Activated gamma-delta T cell (primary cell): Measurements from ENCODE around the gene MRGPRE.

ENCODE experiments used
- DNase-seq: peaks from one replicate; lab custom pipeline; 2025; lab: John Stamatoyannopoulos, UW

Gene MRGPRE

GRCh38 chr11:3213659-3214419 lies 18.4 kb downstream of the MRGPRE start:
- no peak for DNase-seq

GRCh38 chr11:3208272-3208671 lies 23.9 kb downstream of the MRGPRE start:
- no peak for DNase-seq

DNA sequence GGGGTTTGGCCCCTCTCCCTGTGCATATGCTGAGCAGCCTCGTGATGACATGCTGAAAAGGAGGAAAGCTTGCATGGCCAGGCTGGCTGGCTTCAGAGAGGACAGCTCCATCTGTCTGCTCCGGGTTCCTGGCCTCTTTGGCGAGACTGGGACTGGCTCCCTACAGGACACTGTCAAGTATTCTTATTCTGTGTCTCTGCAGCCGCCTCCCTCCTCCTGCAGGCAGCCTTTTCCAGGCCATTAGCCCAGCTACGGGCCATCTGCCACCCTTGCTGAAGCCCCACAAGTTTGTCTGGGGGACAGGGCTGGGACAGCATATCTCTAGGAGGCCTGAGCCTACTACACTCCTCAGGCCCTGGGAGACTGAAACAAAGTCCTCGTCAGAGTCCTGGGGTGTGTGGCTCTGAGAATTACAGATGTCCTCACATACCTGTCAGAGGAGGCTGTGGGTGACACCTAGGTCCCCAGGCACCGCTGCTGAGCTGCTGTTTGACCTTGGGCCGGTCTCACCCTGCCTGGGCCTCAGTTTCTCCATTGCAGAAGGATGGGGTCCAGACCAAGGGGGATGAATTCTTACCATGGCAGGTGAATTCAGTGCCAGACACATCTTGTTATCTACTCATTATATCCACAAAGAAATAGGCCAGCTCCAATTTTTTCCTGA lies 24.6 kb downstream of the MRGPRE start:
- DNase-seq, result no peak

DNA sequence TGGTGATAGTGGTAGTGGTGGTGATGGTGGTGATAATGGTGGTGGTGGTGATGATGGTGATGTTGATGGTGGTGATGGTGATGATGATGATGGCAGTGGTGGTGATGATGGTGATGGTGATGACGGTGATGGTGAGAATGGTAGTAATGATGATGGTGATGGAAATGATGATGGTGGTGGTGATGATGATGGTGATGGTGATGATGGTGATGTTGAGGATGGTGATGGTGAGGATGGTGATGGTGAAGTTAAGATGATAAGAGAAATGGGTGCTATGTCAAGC lies 25.4 kb downstream of the MRGPRE start:
- no peak for DNase-seq

DNA sequence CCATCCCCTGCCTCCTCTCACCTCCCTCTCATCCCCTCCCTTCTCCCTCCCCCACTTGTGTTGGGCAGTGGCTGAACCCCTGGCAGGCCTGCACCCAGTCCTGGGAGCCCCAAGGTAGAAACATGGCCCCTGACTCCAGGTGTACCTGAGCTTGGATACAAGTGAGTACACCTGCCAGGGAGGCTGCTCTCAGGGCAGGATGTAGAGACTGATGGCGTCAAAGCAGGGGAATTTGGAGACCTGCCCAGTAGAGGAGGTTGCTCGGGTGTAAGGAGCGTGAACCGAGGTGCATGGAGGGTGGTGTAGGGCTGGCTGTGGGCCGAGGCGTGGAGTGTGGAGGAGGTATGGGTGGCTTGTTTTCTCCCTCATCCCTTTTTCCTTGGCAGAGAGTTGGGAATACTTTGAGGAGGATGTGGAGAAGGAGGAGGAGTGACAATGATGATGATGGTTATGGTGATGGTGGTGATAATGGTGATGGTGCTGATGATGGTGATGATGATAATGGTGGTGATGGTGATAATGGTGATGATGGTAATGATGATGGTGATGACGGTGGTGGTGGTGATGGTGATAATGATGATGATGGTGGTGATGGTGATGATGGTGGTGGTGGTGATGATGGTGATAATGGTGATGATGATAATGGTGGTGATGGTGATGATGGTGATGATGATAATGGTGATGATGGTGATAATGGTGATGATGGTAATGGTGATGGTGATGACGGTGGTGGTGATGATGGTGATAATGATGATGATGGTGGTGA lies 25.9 kb downstream of the MRGPRE start:
- no peak for DNase-seq

- no peak for DNase-seq
These were observed 26.7 kb downstream of the MRGPRE start for GRCh38 chr11:3205261-3206155.

GRCh38 chr11:3204141-3205015 lies 27.8 kb downstream of the MRGPRE start:
- no peak for DNase-seq

DNA sequence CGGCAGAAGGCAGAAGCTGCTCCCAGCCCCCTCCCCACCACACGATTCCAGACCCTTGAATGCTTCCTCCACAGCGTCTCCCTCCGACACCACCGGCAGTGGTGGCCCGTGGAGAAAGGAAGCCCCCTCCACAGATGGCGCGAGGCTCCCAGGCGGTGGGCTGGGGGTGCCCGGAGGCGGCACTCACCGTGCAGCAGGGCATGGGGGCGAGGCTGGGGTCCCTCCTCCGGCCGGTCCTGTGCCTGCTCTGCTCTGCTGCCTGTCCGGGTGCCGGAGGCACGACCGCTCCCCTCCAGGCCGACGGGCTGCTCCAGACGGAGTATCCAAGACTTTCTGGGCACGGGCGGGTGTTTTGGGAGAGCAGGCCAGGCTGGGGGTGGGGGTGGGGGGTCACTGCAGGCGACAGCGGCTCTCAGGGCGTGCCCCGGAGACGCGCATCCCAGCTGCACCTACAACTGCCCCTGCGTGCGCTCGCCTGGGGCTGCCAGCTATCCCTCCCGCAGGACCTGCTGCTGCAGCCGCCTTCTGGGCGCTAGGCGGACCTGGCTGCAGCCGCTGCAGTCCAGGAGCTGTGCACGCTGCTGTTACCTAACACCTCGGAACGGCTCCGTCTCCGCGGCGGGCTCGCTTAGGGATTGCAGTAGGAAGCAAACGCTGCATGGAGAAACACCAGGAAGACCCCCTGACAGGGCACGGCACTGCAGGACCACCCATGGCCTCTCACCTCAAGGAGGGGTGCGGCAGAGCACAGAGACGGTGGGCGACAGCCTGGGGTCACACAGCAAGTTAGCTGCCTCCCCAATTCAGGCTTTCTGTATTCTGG lies 28.8 kb downstream of the MRGPRE start:
- DNase-seq, result no peak

GRCh38 chr11:3202759-3203158 lies 29.5 kb downstream of the MRGPRE start:
- no peak for DNase-seq

DNA sequence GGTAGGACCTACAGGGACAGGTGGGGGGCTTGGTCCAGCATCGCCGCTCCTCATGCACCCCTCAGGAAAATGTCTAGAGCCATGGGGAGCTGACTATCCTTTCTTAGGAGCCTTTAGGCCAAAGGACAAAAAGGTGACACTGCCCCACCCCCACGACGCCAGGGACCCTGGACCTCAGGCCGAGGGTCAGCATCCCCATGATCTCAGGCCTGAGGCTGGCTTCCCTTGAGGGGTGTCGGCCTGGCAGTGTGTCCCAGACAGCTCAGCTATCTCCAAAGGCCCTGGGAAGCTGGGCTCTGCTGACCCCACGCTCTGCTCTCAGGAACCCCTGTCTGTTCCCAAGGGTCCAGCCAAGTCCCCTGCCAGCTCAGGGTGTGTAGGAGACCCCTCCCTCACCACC lies 29.9 kb downstream of the MRGPRE start:
- no peak for DNase-seq

DNA sequence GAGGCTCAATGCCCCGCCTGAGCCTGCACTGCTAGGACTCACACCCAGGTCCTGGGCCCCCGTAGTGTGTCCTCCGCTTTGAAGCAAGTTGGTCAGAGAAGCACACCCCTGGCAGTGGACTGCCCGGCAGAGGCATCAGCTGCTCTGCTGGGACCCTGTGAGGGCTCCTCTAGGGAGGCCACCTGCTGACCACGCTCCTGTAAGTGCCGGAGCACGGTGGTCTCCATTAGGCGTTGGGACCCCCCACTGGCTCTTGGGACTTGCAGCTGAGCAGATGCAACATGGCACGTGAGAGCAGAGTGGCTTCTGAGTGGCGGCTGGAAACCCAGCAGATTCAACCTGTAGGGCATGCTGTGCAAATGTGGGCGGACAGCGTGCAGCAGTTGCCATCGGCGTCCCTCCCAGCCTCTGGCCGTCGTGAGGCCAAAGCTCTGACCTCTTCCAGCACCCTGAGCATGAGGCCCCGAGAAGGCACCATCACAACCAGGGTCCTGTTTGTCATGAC lies 30.5 kb downstream of the MRGPRE start:
- DNase-seq, result no peak

GRCh38 chr11:3201112-3201581 lies 31.1 kb downstream of the MRGPRE start:
- DNase-seq, result no peak

- no peak for DNase-seq
These were observed 31.7 kb downstream of the MRGPRE start for GRCh38 chr11:3200388-3201111.

- DNase-seq, result no peak
These were observed 32.5 kb downstream of the MRGPRE start for GRCh38 chr11:3199537-3200295.

DNA sequence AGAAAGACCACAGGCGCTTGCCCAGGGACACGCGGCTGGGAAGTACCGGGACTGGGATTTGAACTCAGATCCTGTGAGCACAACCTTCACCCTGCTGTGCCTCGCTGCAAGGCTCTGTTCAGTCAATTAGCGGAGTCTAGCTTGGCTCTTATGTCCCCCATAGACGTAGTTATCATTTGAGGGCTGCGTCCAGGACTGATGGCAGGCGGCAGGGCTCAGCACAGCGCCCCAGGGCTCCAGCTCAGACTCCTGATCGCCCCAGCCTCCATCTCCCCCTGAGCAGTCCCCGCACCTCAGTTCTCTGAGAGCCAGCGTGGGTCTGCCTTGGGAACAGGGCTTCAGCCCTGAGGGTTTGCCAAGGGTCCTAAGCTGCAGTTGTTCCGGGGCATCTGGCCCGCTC lies 33.4 kb downstream of the MRGPRE start:
- DNase-seq, result no peak

DNA sequence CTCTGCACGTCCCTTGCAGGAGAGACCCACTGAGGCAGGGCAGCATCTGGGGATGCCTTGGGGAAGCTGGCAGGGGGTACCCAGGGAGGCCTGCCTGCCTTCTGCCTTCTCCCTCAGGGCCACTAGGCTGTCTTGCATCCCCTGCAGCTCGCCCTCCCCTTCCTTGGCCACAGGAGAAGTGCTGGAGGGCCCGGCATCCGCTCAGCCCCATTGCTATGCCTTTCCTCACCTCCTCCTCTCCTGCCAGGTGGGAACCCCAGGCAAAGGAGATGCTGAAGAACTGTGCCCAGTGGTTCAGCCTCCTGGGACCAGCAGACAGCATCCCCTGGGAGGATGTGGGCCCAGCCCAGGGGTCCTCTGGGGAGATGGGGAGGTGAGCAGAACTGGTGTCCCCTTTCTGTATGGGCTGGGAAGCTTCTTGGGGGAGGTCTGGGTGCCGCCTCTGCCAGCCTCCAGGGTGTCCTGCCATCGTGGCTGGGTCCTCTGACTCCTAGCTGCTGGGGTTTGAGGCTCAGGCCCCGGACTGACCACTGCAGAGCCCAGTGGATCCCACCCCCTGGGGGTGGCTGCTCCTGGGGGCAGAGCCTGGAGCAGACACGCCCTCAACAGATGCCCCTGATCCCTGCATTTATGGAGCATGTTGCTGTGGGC lies 34.2 kb downstream of the MRGPRE start:
- no peak for DNase-seq

- DNase-seq, result no peak
These were observed 35.0 kb downstream of the MRGPRE start for GRCh38 chr11:3197044-3197695.
